AG04449 (cell line): ENCODE measurements around the gene LSM12.

Experiments
- CTCF ChIA-PET: fragments of 350-600 bp; formaldehyde crosslinking; extraction: SDS; loops from one replicate; lab custom pipeline; 2021; ENCODE audit warnings: antibody characterized with exemption; lab: Yijun Ruan, JAX
- POLR2A ChIA-PET: fragments of 400-600, 350-600 bp; formaldehyde crosslinking; extraction: SDS; loops from one replicate; lab custom pipeline; 2020; ENCODE audit warnings: antibody characterized with exemption, inconsistent platforms; lab: Yijun Ruan, JAX
- DNase-seq: peaks from one replicate; pipeline ENCODE4 v3.0.0-alpha.2; 2010; ENCODE audit warnings: low read depth, low spot score
- H3K4me3 ChIP-seq: 2 replicates; pipeline ENCODE4 v1.5.1; 2011; ENCODE audit warnings: low read depth, mild to moderate bottlenecking, control low read depth, low read length
- TF ChIP-seq, protein P1 (sequence below): IDR thresholded peaks from one replicate; pipeline ENCODE4 v1.5.1; 2011; ENCODE audit warnings: mild to moderate bottlenecking, moderate library complexity, low read length, control low read depth, inconsistent platforms; ENCODE audit not compliant: insufficient read depth; ENCODE audit errors: missing control alignments

Gene LSM12

DNA sequence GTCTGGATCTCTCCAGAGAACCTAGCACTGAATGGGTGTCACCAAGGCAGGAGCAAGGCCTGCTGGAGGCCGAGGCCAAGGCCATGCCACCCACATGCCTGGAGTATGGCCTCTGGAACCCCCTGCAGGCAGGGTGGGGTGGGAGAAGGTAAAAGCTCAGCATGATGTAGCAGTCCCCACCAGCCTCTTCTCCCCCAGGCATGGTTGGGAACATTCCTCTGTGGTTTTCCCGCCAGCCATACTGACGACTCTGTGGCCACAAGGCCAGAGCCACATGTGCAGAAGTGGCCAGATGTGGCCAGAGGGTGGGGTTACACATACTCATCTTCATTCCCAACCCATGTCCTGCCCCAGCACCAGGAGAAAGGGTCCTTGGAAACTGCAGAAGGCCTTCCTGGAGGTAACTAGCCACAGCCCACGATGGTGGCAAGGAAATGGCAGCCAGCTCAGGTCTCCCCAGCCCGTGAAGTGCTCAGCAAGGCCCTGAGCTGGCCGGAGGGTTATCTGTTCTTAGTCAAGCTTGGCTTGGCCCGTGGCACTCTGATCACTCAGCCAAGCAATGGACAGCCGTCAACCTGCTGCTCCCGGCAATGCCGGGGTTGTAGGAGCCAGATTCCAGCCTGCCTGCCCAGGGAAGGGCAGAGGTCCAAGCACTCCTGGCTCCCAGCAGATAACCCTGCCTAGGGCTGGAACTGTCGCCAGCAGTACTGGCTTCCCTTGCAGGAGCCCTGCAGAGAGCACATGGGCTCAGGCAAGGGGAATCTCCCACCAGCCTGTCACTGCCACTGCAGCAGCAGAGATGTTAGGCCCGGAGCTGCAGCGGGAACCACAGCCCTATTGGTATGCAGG lies 30.9 kb upstream of the LSM12 start:
- ChIA-PET POLR2A (interaction anchor here (0.6 to 1.4 kb wide), 2 partner anchors 24 to 67 kb away, joined by 4 read pairs; no protein-coding TSS in a partner anchor), CTCF (interaction anchor here (0.6 to 1.2 kb wide), 4 partner anchors 9 to 154 kb away, joined by 3 to 5 read pairs (median 3); no protein-coding TSS in a partner anchor)
- TF ChIP-seq, protein P1, sequence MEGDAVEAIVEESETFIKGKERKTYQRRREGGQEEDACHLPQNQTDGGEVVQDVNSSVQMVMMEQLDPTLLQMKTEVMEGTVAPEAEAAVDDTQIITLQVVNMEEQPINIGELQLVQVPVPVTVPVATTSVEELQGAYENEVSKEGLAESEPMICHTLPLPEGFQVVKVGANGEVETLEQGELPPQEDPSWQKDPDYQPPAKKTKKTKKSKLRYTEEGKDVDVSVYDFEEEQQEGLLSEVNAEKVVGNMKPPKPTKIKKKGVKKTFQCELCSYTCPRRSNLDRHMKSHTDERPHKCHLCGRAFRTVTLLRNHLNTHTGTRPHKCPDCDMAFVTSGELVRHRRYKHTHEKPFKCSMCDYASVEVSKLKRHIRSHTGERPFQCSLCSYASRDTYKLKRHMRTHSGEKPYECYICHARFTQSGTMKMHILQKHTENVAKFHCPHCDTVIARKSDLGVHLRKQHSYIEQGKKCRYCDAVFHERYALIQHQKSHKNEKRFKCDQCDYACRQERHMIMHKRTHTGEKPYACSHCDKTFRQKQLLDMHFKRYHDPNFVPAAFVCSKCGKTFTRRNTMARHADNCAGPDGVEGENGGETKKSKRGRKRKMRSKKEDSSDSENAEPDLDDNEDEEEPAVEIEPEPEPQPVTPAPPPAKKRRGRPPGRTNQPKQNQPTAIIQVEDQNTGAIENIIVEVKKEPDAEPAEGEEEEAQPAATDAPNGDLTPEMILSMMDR: no peak
- no peak for DNase-seq
- H3K4me3 ChIP-seq: no peak overlapping the region

GRCh38 chr17:44095647-44096496 lies 29.4 kb upstream of the LSM12 start:
- CTCF ChIA-PET: interaction anchor here (1.0 to 2.1 kb wide), 2 partner anchors 20 to 72 kb away, joined by 6 to 9 read pairs; no protein-coding TSS in a partner anchor
- POLR2A ChIA-PET: interaction anchor here (1.0 to 1.5 kb wide), 3 partner anchors 9 to 12 kb away, joined by 3 to 6 read pairs (median 6); no protein-coding TSS in a partner anchor
- TF ChIP-seq, protein P1: peak; percentile 38
- peak overlapping the region; percentile 51 for H3K4me3 ChIP-seq
- no peak for DNase-seq

- ChIA-PET POLR2A (interaction anchor here (1.0 to 1.5 kb wide), 3 partner anchors 9 to 13 kb away, joined by 3 to 6 read pairs (median 6); no protein-coding TSS in a partner anchor), CTCF (interaction anchor here (1.0 to 2.1 kb wide), 2 partner anchors 20 to 73 kb away, joined by 6 to 9 read pairs; no protein-coding TSS in a partner anchor)
- TF ChIP-seq, protein P1: no peak
- no peak for DNase-seq
- H3K4me3 ChIP-seq: peak overlapping the region; percentile 32
Observed at GRCh38 chr17:44095388-44095646, 28.8 kb upstream of the LSM12 start.

GRCh38 chr17:44094701-44095387 lies 28.4 kb upstream of the LSM12 start:
- ChIA-PET CTCF (interaction anchor here (1.0 to 2.1 kb wide), 2 partner anchors 21 to 73 kb away, joined by 6 to 9 read pairs; no protein-coding TSS in a partner anchor), POLR2A (interaction anchor here (1.0 to 1.5 kb wide), 2 partner anchors 8 to 12 kb away, joined by 3 to 6 read pairs; no protein-coding TSS in a partner anchor)
- TF ChIP-seq, protein P1: no peak
- DNase-seq: no peak
- H3K4me3 ChIP-seq: peak overlapping the region; percentile 32

DNA sequence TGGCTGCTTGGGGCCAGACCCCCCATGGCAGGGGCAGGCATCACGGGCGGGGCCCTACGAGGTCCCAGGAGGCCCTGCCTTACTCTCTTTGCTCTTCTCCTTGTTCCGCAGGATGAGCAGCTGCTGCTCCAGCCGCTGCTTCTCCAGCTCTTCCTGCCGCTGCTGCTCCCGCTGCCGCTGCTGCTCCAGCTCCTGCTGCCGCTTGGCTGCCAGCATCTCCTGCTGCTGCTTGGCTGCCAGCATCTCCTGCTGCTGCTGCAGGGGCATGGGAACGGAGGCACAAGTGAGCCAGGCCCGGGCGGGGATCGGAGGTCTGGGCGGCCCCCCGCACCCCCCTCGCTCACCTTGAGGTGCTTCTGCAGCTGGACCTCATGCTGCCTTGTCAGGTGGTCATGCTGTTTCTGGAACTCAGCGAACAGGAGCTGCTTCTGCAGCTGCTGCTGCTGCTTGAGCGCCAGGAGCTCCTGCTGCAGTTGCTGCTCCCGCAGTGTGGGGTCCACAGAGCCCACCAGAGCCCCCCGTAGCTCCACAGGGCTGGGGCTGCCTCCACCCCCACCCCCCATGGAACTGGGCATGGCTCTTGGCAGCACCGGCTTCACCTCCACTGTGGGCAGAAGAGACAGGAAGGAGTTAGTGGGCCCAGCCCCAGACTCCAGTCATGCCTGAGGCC lies 26.9 kb upstream of the LSM12 start:
- POLR2A ChIA-PET: no interaction called here
- TF ChIP-seq, protein P1: no peak
- no peak overlapping the region for H3K4me3 ChIP-seq
- CTCF ChIA-PET: no interaction called here
- DNase-seq: no peak
